GM12865 (cell line): ENCODE data around the gene PAK1.

Source experiments
- DNase-seq: peaks from one replicate; pipeline ENCODE4 v3.0.0; 2010; ENCODE audit warnings: low read depth
- H3K4me3 ChIP-seq: 2 replicates; pipeline ENCODE4 v1.5.1; 2011; ENCODE audit warnings: mild to moderate bottlenecking, low read depth, low read length, control low read depth
- CTCF ChIP-seq: IDR thresholded peaks from 2 replicates; pipeline ENCODE4 v1.5.1; 2011; ENCODE audit warnings: low read length, control low read depth, low read depth, inconsistent platforms; ENCODE audit not compliant: insufficient read depth; ENCODE audit errors: missing control alignments

The PAK1 gene

DNA sequence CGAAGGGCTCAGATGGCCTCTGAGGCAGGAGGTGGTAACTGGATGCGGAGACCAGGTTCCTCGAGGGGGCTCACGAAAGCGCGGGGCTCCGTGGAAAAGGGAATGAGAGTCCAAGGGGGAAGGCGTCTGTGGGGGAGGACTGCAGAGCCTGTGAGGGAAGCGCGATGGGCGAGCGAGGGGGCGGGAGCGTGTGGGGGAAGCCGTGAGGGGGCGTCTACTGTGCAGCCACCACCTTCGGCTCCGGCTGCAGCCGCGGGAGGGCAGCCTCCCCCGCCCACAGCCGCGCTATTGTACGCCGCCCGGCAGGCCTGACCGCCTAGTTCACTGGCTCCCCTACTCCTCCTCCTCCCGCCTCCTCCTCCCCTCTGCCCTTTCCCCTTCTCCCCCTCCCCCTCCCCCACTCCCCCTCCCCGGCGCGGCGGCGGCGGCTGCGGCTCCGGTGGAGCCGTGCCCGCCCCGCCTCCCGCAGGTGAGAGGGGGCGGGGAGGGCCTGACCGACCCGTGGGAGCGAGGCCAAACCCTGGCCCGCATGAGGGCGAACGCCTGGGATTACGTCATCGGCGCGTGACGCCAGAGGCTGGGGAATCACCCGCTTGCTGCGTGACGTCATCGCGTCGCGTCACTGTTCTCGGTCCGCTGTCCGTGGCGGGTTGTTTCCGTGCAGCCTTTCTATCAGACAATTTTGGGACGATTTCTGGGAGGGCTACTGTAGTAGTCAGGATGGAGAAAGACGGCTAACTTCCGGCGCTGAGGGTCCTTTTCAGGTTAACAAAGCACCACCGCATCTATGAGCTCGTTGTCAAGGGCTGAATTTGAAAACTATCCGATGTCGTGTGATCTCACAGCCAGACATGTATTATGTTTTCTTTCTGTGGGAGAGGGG, at the start of gene PAK1:
Gene PAK1, minus strand, starts transcription at position 294 of the 883 bp plus-strand sequence. CDS start 81,574 bp downstream, outside the sequence.
- H3K4me3 ChIP-seq = peak within 1 kb of the TSS; percentile 94
- peak; percentile 94 for DNase-seq
- peak; percentile 41 for TF ChIP-seq CTCF

DNA sequence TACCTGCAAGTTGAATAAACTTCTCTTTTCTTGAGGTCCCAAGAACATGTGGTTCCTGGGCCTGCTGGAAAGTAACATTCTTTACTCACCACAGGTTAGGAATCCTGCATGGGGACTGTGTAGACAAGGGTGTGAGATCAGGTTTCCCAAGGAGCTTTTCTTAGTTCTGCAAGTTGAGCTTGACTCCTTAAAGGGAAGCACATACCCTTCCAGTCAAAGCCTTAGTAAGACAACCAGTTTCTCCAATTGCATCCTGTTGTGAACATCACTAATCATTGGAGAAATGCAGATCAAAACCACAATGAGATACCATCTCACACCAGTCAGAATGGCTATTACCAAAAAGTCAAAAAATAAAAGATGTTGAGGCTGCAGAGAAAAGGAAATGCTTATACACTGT, 48.3 kb upstream of the PAK1 start:
- TF ChIP-seq CTCF = no peak

GRCh38 chr11:77519847-77520246, 46.0 kb upstream of the PAK1 start:
- TF ChIP-seq CTCF = no peak
- DNase-seq = no peak
- no peak overlapping the region for H3K4me3 ChIP-seq

More for the DNA sequence above, 48.3 kb upstream of the PAK1 start:
- H3K4me3 ChIP-seq = no peak overlapping the region
- DNase-seq = no peak

GRCh38 chr11:77518471-77518870, 44.6 kb upstream of the PAK1 start:
- H3K4me3 ChIP-seq = no peak overlapping the region
- TF ChIP-seq CTCF = no peak

DNA sequence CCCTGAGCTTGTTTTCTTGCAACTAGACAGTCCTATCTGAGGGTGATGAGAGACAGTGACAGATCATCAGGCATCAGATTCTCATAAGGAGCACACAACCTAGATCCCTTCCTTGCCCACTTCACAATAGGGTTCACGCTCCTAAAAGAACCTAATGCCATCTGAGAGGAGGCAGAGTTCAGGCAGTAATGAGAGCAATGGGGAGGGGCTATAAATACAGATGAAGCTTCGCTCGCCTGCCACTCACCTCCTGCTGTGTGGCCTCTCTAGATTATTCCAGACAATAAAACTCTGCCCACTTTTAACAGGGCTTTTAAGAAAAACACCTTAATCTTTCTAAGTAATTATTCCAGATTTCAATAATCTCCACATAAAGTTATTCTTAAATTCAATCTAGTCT, 43.9 kb upstream of the PAK1 start:
- no peak overlapping the region for H3K4me3 ChIP-seq
- no peak for DNase-seq
- TF ChIP-seq CTCF = no peak

More at GRCh38 chr11:77518471-77518870, 44.6 kb upstream of the PAK1 start:
- DNase-seq = no peak

GRCh38 chr11:77517226-77517625, 43.3 kb upstream of the PAK1 start:
- TF ChIP-seq CTCF = no peak
- no peak for DNase-seq
- no peak overlapping the region for H3K4me3 ChIP-seq
